ENCODE data around the gene DAGLA.

The DAGLA gene

GRCh38 chr11:61704838-61705237 lies 24.6 kb downstream of the DAGLA start:
- intact Hi-C loops (cut with DNase I): no loop called here
- DNase-seq: no peak

DNA sequence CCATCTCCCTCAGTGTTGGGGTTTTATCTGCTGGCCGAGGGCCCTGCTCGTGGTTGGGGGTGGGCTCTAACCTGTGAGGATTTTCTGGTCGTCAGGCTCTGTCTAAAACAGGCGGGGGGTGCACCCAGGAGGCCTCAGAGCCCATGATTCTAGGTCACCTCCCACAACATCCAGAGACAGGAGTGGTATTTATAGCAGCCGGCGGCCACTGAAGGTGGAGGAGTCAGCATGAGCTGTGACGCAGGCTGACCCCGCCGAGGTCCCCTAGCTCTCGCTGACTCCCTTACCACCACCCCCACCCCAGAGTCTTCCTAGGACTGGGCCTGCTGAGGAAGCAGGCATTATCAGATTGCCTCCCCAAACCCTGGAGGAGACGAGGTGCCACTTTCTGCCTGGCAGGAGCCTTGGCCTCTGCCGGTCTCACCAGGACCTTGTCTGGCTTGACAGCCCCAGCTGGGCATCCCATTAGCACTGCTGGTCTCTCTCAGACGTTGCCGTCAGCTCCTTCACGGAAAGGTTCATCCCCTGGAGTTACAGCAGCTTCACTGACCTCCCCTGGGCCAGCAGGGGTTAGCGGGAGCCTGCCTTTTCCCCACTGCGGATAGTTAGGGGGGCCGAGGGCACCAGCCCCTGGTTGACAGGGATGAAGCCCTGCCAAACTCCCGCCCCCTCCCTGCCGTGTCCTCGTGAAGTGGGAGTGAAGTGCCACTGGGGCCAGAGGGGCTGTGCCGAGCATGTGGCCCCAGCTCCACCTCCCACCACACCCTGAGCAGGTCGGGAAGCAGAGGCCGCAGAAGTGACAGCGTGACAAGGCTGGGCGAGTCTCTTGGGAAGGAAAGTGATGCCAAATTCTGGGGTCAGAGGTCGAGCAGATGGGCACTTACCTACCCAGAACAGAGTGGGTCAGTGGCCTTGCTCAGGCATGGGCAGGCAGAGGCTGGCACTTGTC lies 26.5 kb downstream of the DAGLA start:
- DNase-seq: no peak
- intact Hi-C loops (cut with DNase I): no loop called here

DNA sequence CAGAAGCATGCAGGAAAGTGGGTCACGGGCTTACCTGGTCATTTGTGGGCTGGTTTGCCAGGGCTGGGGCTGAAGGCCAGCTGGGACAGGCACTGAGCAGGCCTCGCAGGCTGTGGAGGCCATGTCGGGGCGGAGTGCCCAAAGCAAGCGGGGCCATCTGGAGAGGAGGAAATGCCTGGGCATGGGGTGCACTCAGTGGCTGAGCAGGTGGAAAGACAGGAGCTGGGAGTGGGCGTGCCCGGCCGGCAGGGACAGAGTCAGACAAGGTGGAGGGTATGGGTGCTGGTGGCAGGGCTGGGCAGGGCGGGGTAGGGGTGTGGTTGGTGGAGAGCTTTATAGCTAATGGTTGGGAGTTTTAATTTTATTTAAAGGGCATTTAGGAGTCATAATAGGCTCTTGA lies 27.4 kb downstream of the DAGLA start:
- intact Hi-C loops (cut with DNase I): no loop called here
- no peak for DNase-seq

GRCh38 chr11:61709110-61709509 lies 28.9 kb downstream of the DAGLA start:
- no peak for DNase-seq
- intact Hi-C loops (cut with DNase I): no loop called here

DNA sequence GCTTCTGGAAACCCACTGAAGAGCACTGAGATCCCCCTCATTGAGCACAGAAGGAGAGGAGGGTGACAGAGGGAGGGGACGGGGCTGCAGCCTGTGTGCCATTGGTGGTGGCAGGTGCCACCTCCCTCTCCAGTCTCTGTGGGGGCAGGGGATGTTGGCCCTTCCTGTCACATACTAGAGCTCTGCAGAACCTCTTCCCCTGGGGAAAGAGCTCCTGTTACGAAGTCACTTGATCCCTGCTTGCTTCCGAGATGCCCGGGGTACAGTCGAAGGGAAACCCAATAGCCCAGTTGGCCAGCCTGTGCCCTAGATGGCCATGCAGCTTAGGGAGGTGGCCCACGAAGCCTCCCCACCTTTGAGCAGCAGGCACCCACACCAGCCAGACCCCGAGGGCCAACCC lies 29.4 kb downstream of the DAGLA start:
- intact Hi-C loops (cut with DNase I): no loop called here
- no peak for DNase-seq

DNA sequence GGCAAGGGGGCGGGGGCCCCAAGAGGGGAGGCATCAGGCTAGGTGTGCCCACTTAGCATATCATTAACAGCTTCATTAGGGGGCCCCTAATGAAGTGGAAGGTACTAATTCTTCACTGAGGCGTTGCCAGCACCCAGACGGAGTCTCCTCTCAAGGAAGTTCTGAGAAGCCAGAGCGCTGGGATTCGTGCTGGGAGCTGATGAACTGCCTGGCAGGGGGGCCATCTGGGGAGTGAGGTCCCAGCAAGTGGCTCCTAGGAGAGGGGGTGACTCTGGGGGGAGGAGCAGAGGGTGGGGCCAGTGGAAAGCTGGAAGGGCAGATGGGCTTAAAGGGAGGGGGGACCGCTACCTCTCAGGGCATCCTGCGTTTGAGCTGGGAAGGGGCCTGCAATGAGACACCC lies 29.8 kb downstream of the DAGLA start:
- intact Hi-C loops (cut with DNase I): no loop called here
- DNase-seq: no peak

DNA sequence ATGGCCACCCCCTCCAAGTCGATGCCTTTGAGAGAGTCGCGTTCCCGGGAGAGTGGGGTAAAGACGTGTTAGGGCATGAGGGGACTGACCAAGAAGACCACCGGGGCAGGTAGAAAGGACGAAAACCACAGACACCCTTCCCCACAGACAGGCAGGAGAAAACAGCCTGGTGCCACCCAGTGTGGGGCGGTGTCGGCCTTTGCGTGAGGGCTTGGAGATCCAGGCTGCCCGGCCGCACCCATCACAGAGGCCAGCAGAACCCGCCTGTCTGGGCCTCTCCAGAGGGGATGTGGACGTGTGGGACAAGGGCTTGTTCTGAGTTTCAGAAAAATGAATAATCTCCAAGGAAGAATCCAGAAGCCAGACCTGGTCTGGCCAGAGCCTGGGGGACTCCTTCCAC lies 30.8 kb downstream of the DAGLA start:
- DNase-seq: no peak
- intact Hi-C loops (cut with DNase I): no loop called here

GRCh38 chr11:61711498-61711897 lies 31.3 kb downstream of the DAGLA start:
- DNase-seq: no peak
- intact Hi-C loops (cut with DNase I): no loop called here

DNA sequence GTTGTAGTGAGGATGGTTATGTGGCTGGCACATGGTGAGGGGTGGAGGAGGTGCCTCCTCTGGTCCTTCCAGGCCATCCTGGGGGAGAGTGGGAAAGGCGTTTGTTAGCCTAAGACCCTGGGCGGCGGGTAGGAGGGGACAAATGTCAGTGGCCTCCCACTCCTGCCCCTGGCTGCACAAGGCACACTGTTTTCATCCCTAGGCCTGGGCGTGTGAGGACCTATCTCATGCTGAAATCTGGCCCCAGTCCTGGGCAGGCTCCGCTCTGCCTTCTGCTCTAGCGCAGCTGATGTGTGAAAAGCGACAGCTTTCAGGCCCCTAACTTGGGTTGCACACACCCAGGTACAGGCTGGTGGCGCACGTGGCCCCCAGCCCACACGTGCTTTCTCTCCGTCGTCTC lies 32.1 kb downstream of the DAGLA start:
- DNase-seq: peak in 1 of 10 donors; percentile 68
- intact Hi-C loops (cut with DNase I): no loop called here

DNA sequence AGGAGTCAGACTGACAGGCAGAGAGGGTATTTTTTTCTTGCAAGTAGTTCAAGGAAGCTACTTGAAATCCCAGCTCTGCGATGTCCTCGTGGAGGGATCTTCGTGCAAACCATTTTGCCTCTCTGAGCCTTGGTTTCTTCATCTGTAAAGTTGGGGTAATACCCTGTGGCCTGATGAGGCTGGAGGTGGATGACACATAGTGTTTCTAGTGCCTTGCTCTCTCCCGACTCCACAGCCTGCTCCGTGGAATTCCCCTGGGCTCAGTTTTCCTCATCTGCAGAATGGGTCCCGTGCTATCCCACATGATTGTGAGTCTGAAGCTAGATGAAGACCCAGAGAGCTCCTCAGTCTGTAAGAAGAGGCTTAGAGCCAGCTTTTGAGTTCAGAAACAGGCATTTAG lies 32.7 kb downstream of the DAGLA start:
- DNase-seq: no peak
- intact Hi-C loops (cut with DNase I): no loop called here

DNA sequence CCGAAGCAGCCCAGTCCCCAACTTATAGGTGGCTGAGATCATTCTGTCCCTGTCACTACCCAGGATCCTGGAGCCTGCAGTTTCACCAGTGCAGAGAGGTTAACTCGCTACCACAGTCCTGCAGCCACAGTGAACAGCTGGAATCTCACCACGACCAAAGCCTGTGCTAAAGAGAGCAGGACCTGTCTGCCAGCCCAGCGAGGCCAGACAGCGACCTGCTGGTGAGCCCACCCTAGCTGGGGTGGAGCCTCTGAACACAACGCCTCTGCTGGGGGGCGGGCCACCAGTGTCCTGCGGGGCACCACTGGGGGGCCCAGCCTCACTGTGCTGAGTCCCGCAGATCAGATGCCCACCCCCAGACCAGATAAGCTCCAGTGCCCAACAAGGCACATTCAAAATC lies 33.3 kb downstream of the DAGLA start:
- intact Hi-C loops (cut with DNase I): no loop called here
- DNase-seq: no peak

GRCh38 chr11:61713906-61714305 lies 33.7 kb downstream of the DAGLA start:
- DNase-seq: no peak

GRCh38 chr11:61714316-61714715 lies 34.1 kb downstream of the DAGLA start:
- DNase-seq: no peak
- intact Hi-C loops (cut with DNase I): no loop called here

More at GRCh38 chr11:61713906-61714305, 33.7 kb downstream of the DAGLA start:
- intact Hi-C loops (cut with DNase I): no loop called here

DNA sequence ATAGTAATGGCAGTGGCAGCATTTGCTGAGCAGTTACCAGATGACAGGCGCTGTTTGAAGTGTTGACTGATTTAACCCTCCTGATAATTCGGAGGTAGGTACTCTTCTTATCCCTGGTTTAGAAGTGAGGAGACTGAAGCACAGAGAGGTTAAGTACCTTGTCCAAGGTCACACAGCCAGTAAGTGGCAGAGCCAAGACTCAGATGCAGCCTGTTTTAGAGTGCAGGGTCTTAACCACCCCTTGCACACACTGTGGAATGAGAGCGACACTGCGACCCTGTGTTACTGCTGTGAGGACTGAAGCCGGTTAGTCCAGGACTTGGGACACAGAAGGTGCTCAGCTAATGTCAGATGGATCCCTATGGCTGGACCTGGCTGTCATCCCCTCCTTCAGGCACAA lies 34.7 kb downstream of the DAGLA start:
- no peak for DNase-seq
- intact Hi-C loops (cut with DNase I): no loop called here

DNA sequence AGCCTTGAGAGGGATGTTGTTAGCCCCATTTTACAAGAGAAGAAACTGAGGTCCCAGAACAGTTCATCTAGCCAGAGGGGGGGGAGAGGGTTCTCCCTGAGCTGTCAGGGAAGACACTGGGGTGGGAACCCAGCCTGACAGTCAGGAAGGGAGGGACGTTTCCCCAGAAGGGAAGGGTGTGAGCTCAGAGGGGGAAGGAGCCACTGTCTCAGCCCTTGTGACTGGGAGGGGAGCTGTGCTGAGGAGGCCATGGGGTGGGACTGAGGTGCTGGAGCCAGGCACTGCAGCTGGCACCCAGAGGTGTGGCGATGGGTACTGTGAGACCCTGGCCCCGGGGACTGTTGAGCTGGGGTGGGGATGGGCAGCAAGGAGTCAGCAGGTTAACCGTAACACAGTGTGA lies 35.7 kb downstream of the DAGLA start:
- DNase-seq: no peak
- intact Hi-C loops (cut with DNase I): no loop called here

DNA sequence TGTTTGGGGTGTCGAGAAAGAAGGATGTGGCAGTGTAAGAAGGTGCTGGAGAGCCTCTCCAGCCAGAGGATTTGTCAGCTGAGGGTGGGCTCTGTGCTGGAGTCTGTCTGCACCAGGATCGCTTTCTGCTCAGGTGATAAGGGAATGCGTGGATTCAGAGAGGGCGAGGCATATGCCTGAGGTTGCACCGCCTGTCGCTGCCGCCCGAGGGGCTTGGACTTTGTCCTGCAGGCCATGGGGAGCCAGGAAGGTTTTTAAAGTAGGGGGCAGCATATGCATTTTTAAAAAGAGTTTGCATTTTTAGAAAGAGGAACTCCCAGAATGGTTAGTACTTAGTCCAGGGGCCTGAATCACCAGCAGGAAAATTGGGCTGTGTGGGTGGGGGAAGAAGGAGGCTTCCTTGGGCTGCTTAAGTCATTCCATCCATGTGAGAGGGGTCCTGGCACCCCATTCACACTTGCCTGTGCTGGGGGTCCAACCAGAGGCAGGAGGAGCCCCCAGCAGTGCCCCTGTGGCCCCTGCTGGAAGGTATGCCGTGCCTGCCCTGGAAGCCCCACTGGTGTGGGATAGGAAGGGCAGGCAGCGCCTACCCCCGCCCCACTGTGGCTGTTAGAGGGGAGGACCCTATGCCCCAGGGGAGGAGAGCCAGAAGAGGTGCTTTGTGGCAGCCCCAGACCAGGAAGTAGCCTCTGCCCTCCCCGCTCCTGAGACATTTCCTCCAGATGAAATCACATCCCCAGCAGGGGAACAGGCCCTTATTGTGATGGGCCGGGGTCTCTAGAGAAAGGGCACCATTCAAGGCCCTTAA lies 36.5 kb downstream of the DAGLA start:
- intact Hi-C loops (cut with DNase I): no loop called here
- no peak for DNase-seq

DNA sequence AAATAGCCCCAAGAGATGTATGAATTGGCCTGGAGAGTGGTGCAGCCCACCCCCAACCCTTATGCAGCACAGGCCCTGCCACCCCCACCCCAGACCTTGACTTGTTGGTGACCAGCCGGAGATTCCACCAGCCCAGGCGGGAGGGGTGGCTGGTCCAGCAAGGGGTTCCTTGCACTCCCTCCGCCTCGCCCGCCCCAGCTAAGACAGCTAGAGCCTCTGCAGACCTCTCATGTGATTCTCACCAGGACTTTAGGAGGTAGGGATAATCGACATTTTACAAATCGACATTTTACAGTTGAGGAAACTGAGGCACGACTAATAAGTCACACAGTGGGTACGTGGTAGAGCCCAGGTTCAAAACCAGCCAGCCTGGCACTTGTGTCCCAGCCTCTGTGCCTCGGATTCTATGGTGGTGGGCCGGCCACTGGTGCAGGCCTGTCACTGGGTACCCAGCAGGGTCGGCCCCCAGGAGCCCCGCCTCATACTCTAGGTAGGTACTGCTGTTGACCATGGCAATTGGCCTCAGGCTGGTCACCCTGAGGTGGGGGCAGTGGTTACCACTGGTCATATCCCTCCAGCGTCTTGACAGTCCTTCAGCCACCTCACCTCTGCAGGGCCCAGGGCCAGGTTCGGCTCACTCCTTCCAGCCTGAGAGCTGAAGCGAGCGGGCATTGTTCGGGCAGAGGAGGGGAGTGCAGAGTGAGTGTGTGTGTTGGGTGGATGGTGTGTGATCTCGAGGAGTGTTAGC lies 37.3 kb downstream of the DAGLA start:
- DNase-seq: peak in 1 of 10 donors; percentile 77
- intact Hi-C loops (cut with DNase I): no loop called here

DNA sequence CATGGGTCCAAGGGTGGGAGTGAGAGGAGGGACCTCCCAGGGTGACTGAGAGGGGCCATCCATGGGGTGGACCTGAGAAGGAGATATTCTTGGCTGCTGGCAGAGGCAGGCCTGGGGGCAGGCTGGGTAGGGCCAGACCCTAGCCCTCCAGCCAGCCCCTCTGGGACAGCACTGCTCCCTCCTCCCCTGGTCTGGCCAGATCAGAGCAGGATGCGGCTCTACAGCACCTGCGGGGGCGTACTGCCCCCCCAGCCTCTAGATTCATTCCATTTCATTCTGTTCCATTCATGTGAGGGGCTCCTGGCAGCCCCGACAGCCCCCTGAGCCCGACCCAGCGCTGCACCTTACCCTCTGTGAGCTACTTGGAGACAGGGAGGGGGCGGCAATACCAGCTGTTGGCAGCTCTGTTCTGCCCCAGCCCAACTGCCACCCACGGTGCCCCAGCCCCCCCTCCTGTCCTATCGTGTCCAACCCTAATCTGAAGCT lies 37.9 kb downstream of the DAGLA start:
- DNase-seq: no peak
- intact Hi-C loops (cut with DNase I): no loop called here

- intact Hi-C loops (cut with DNase I): no loop called here
- peak in 5 of 10 donors; percentile 53 to 91 (median 58) for DNase-seq
Measured at GRCh38 chr11:61718621-61719302, 38.6 kb downstream of the DAGLA start.

GRCh38 chr11:61719978-61720377 lies 39.8 kb downstream of the DAGLA start:
- DNase-seq: no peak

More at GRCh38 chr11:61719978-61720377, 39.8 kb downstream of the DAGLA start:
- intact Hi-C loops (cut with DNase I): no loop called here

Data from posterior cingulate gyrus (tissue), 11 donors.